ENCODE results near the gene FXYD6.

Gene FXYD6

GRCh38 chr11:117914991-117915618 lies 38.6 kb upstream of the FXYD6 start:
- Histone ChIP-seq H3K4me1 (no peaks in the 10 kb centered on the region), H3K27ac (no peak overlapping the region), H3K4me2 (ENCODE audit: low read length) (no peak overlapping the region), H3K79me2 (no peaks in the 10 kb centered on the region), H3K27me3 (ENCODE audit: control insufficient read depth, insufficient read depth, low read length) (no peaks in the 10 kb centered on the region), H3K4me3 (ENCODE audit: low read depth, low read length) (no peak overlapping the region), H3K36me3 (ENCODE audit: control insufficient read depth, insufficient read depth, low read length) (no peaks in the 10 kb centered on the region), H3K9me3 (ENCODE audit: control insufficient read depth, low read length) (no peaks in the 10 kb centered on the region), H2AFZ (no peak overlapping the region), H3K9ac (no peak overlapping the region)
- no peak for TF ChIP-seq CTCF (IDR thresholded peaks at IDR 0.05)

GRCh38 chr11:117914398-117914761 lies 37.9 kb upstream of the FXYD6 start:
- Histone ChIP-seq H3K79me2 (no peaks in the 10 kb centered on the region), H3K4me1 (no peaks in the 10 kb centered on the region), H3K4me2 (ENCODE audit: low read length) (no peak overlapping the region), H2AFZ (no peak overlapping the region), H3K27ac (no peak overlapping the region), H3K27me3 (ENCODE audit: control insufficient read depth, insufficient read depth, low read length) (no peaks in the 10 kb centered on the region), H3K36me3 (ENCODE audit: control insufficient read depth, insufficient read depth, low read length) (no peaks in the 10 kb centered on the region), H3K9me3 (ENCODE audit: control insufficient read depth, low read length) (no peaks in the 10 kb centered on the region), H3K9ac (no peak overlapping the region), H3K4me3 (ENCODE audit: low read depth, low read length) (no peak overlapping the region)
- no peak for TF ChIP-seq CTCF (IDR thresholded peaks at IDR 0.05)

- Histone ChIP-seq H3K79me2 (no peaks in the 10 kb centered on the region), H3K27ac (no peak overlapping the region), H3K4me2 (ENCODE audit: low read length) (no peak overlapping the region), H3K27me3 (ENCODE audit: control insufficient read depth, insufficient read depth, low read length) (no peaks in the 10 kb centered on the region), H3K4me3 (ENCODE audit: low read depth, low read length) (no peak overlapping the region), H3K36me3 (ENCODE audit: control insufficient read depth, insufficient read depth, low read length) (no peaks in the 10 kb centered on the region), H3K9ac (no peak overlapping the region), H2AFZ (no peak overlapping the region), H3K4me1 (no peaks in the 10 kb centered on the region), H3K9me3 (ENCODE audit: control insufficient read depth, low read length) (no peaks in the 10 kb centered on the region)
- no peak for TF ChIP-seq CTCF (IDR thresholded peaks at IDR 0.05)
Measured at GRCh38 chr11:117913736-117914397, 37.4 kb upstream of the FXYD6 start.

- Histone ChIP-seq H3K4me3 (ENCODE audit: low read depth, low read length) (no peak overlapping the region), H3K27ac (no peak overlapping the region), H3K9me3 (ENCODE audit: control insufficient read depth, low read length) (no peaks in the 10 kb centered on the region), H3K27me3 (ENCODE audit: control insufficient read depth, insufficient read depth, low read length) (no peaks in the 10 kb centered on the region), H2AFZ (no peak overlapping the region), H3K79me2 (no peaks in the 10 kb centered on the region), H3K36me3 (ENCODE audit: control insufficient read depth, insufficient read depth, low read length) (no peaks in the 10 kb centered on the region), H3K4me2 (ENCODE audit: low read length) (no peak overlapping the region), H3K4me1 (no peaks in the 10 kb centered on the region), H3K9ac (no peak overlapping the region)
- no peak for TF ChIP-seq CTCF (IDR thresholded peaks at IDR 0.05)
Measured at GRCh38 chr11:117912497-117912896, 36.0 kb upstream of the FXYD6 start.

- Histone ChIP-seq H3K9ac (no peak overlapping the region), H3K79me2 (no peaks in the 10 kb centered on the region), H3K4me1 (no peaks in the 10 kb centered on the region), H3K27ac (no peak overlapping the region), H3K36me3 (ENCODE audit: control insufficient read depth, insufficient read depth, low read length) (no peaks in the 10 kb centered on the region), H2AFZ (no peak overlapping the region), H3K27me3 (ENCODE audit: control insufficient read depth, insufficient read depth, low read length) (no peaks in the 10 kb centered on the region), H3K9me3 (ENCODE audit: control insufficient read depth, low read length) (no peaks in the 10 kb centered on the region), H3K4me3 (ENCODE audit: low read depth, low read length) (no peak overlapping the region), H3K4me2 (ENCODE audit: low read length) (no peak overlapping the region)
- no peak for TF ChIP-seq CTCF (IDR thresholded peaks at IDR 0.05)
Measured at GRCh38 chr11:117911694-117912093, 35.2 kb upstream of the FXYD6 start.

All from parathyroid adenoma (tissue), 2 donors.